ENCODE results near the gene GPLD1.
A peak's percentile ranks its signal among the peaks of the same experiment; 100 is the strongest.

GPLD1 gene

GRCh38 chr6:24497254-24497970, 8.0 kb upstream of the GPLD1 start:
- no peak for DNase-seq

GRCh38 chr6:24494821-24495795, 5.7 kb upstream of the GPLD1 start, which contains the start of gene ALDH5A1:
TSS of gene ALDH5A1 (plus strand) at chr6:24494969. CDS start at chr6:24494997, 28 bp downstream.
- DNase-seq = peak; percentile 85

- DNase-seq = no peak
Measured at GRCh38 chr6:24493945-24494820, 4.8 kb upstream of the GPLD1 start.

- DNase-seq = no peak
Measured at GRCh38 chr6:24492475-24492874, 3.1 kb upstream of the GPLD1 start.

GRCh38 chr6:24490948-24491347, 1.6 kb upstream of the GPLD1 start:
- no peak for DNase-seq

GRCh38 chr6:24489881-24490280, 503 bp upstream of the GPLD1 start:
- no peak for DNase-seq

- DNase-seq = no peak
Measured at GRCh38 chr6:24486065-24486464, 3.3 kb downstream of the GPLD1 start.

- no peak for DNase-seq
Measured at GRCh38 chr6:24484657-24485323, 4.6 kb downstream of the GPLD1 start.

GRCh38 chr6:24481449-24481848, 7.9 kb downstream of the GPLD1 start:
- no peak for DNase-seq

- DNase-seq = no peak
Measured at GRCh38 chr6:24480705-24481104, 8.7 kb downstream of the GPLD1 start.

GRCh38 chr6:24478903-24479302, 10.5 kb downstream of the GPLD1 start:
- no peak for DNase-seq

GRCh38 chr6:24477070-24477469, 12.3 kb downstream of the GPLD1 start:
- no peak for DNase-seq

- DNase-seq = no peak
Measured at GRCh38 chr6:24476631-24477030, 12.7 kb downstream of the GPLD1 start.

- DNase-seq = no peak
Measured at GRCh38 chr6:24472181-24472580, 17.2 kb downstream of the GPLD1 start.

- DNase-seq = no peak
Measured at GRCh38 chr6:24469811-24470210, 19.6 kb downstream of the GPLD1 start.

GRCh38 chr6:24464253-24465038, 24.9 kb downstream of the GPLD1 start:
- DNase-seq = no peak

- no peak for DNase-seq
Measured at GRCh38 chr6:24460966-24461365, 28.4 kb downstream of the GPLD1 start.

- no peak for DNase-seq
Measured at GRCh38 chr6:24458941-24459340, 30.4 kb downstream of the GPLD1 start.

GRCh38 chr6:24458134-24458533, 31.2 kb downstream of the GPLD1 start:
- no peak for DNase-seq

GRCh38 chr6:24455061-24455460, 34.3 kb downstream of the GPLD1 start:
- DNase-seq = no peak

GRCh38 chr6:24454452-24454851, 34.9 kb downstream of the GPLD1 start:
- no peak for DNase-seq
